NT2/D1 (cell line): ENCODE data around the gene TSPAN16.
"Not testable (repeated sequence)": the region's sequence is repeated elsewhere in the genome, so short reads cannot be mapped to it uniquely, and the experiment has no call there.

Experiments used
- DNase-seq: peaks from one replicate; pipeline ENCODE4 v3.0.0-alpha.2; 2011; ENCODE audit warnings: low read depth, low spot score
- H3K27me3 ChIP-seq: 2 replicates; pipeline ENCODE4 v1.6.0; 2011; ENCODE audit warnings: mild to moderate bottlenecking; ENCODE audit not compliant: insufficient read length, insufficient read depth
- H3K36me3 ChIP-seq: 2 replicates; pipeline ENCODE4 v1.6.1; 2011; ENCODE audit warnings: mild to moderate bottlenecking, low read length, mixed read lengths; ENCODE audit not compliant: insufficient read depth, insufficient read length
- H3K4me1 ChIP-seq: 2 replicates; pipeline ENCODE4 v1.5.1; 2011; ENCODE audit not compliant: insufficient read depth, insufficient read length
- H3K4me3 ChIP-seq: 2 replicates; pipeline ENCODE4 v1.5.1; 2011; ENCODE audit warnings: low read depth; ENCODE audit not compliant: insufficient read length
- H3K9ac ChIP-seq: 2 replicates; pipeline ENCODE4 v1.6.0; 2011; ENCODE audit warnings: low read depth; ENCODE audit not compliant: insufficient read length
- H3K9me3 ChIP-seq: 2 replicates; pipeline ENCODE4 v1.5.1; 2011; ENCODE audit warnings: mild to moderate bottlenecking, low read length; ENCODE audit not compliant: insufficient read depth
- SUZ12 ChIP-seq: IDR thresholded peaks from 2 replicates; pipeline ENCODE4 v1.6.1; 2011; ENCODE audit not compliant: insufficient read length, insufficient read depth; ENCODE audit errors: extremely low read depth
- YY1 ChIP-seq: IDR thresholded peaks from 2 replicates; pipeline ENCODE4 v1.6.1; 2011; ENCODE audit not compliant: insufficient read length, insufficient read depth
- ZNF274 ChIP-seq: IDR thresholded peaks from 2 replicates; pipeline ENCODE4 v1.6.1; 2011; ENCODE audit warnings: mild to moderate bottlenecking, low read depth, low read length

TSPAN16 gene

DNA sequence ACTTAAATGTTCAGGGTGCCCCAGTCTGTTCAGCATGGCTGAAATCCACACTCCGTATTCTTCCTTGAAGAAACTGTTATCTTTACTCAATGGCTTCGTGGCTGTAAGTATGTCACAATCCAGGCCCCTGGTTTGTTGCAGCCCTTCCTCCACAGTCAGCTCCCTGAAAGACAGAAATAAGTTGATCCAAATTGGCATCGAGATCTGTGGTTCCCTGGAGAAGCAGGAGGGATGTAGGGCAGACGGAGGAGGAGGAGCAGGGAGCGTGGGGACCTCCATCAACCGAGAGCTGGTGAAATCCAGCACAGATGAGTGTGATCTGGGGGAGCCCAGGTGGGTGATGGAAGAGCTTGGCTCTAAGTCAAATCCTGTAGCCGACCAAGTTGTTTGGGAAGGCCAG, 304 bp downstream of the TSPAN16 start:
- Histone ChIP-seq H3K4me3 (no peak overlapping the region), H3K4me1 (peaks cover 7% of the 10 kb centered on the region), H3K9me3 (no peaks in the 10 kb centered on the region), H3K27me3 (peaks cover 5% of the 10 kb centered on the region), H3K9ac (no peak overlapping the region), H3K36me3 (no peaks in the 10 kb centered on the region)
- no peak for DNase-seq
- TF ChIP-seq ZNF274 (no peak), YY1 (no peak), SUZ12 (no peak)

DNA sequence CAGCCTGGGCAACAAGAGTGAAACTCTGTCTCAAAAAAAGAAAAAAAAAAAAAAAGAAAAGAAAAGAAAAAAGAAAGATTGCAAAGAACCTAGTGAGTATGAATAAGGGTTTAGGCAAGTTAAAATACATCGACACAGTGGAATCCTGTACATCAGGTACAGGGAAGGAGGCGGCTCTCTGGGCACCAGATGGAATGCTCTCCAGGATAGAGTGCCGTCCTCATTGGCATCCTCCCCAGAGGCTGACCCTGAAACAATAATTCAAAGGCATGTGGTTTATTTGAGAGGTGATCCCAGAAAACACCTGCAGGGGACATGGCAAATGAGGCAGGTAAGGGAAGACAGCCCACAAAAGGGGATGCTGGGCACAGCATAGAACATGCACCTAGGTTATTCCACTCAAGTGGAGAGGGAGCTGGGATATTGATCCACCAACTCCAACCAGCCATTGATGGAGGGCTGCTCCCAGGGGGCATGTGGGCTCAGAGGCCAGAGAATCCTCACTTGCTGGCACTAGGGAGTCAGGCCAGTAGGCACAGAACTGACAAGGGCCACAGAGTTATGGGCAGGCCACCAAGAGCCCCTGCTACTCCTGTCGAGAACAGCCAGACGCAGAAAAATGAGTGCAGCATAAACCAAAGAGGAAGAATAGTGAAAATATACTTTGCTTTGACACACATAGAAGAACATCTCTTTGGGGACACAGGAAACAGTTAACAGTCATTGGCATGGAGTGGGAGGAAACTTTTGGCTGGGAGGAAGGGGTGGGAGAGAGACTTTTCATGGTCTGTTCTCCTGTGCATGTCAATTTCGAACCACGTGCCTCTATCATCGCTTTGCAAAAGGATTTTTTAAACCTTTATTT, 4.2 kb downstream of the TSPAN16 start:
- Histone ChIP-seq H3K4me3 (no peak overlapping the region), H3K4me1 (peaks cover 10% of the 10 kb centered on the region), H3K36me3 (no peaks in the 10 kb centered on the region), H3K27me3 (peaks cover 5% of the 10 kb centered on the region), H3K9ac (no peak overlapping the region), H3K9me3 (no peaks in the 10 kb centered on the region)
- no peak for DNase-seq
- TF ChIP-seq ZNF274 (no peak), SUZ12 (no peak), YY1 (no peak)

- H3K9me3 ChIP-seq, result no peaks in the 10 kb centered on the region
- H3K4me3 ChIP-seq, result no peak overlapping the region
- H3K9ac ChIP-seq, result no peak overlapping the region
- no peak for TF ChIP-seq YY1
- TF ChIP-seq SUZ12, result no peak
- TF ChIP-seq ZNF274, result no peak
- peaks cover 10% of the 10 kb centered on the region for H3K4me1 ChIP-seq
- H3K27me3 ChIP-seq, result peaks cover 5% of the 10 kb centered on the region
- H3K36me3 ChIP-seq, result no peaks in the 10 kb centered on the region
- no peak for DNase-seq
Measured at GRCh38 chr19:11300811-11301120, 4.8 kb downstream of the TSPAN16 start.

DNA sequence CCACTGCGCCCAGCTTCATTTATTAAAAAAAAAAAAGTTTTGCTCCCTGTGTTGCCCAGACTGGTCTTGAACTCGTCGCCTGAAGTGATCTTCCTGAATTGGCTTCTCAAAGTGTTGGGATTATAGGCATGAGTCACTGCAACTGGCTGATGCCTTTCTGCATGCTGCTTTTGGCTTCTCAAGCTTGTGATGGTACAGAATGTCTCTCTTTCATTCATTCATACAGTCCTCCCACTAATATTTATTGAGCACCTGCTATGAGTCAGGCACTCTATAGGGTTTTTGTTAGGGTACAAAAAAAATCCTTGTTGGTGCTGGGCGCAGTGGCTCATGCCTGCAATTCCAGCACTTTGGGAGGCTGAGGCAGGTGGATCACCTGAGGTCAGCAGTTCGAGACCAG, 9.0 kb downstream of the TSPAN16 start:
- no peak for TF ChIP-seq ZNF274
- no peak for TF ChIP-seq YY1
- TF ChIP-seq SUZ12, result no peak
- H3K9ac ChIP-seq, result no peak overlapping the region
- peaks cover 3% of the 10 kb centered on the region for H3K4me1 ChIP-seq
- no peak for DNase-seq
- no peaks in the 10 kb centered on the region for H3K9me3 ChIP-seq
- H3K36me3 ChIP-seq, result no peaks in the 10 kb centered on the region
- H3K27me3 ChIP-seq, result peaks cover 5% of the 10 kb centered on the region
- no peak overlapping the region for H3K4me3 ChIP-seq

- TF ChIP-seq SUZ12 (no peak), ZNF274 (no peak), YY1 (no peak)
- H3K9ac ChIP-seq, result no peak overlapping the region
- no peaks in the 10 kb centered on the region for H3K9me3 ChIP-seq
- H3K4me3 ChIP-seq, result no peak overlapping the region
- peaks cover 3% of the 10 kb centered on the region for H3K4me1 ChIP-seq
- H3K27me3 ChIP-seq, result no peaks in the 10 kb centered on the region
- no peaks in the 10 kb centered on the region for H3K36me3 ChIP-seq
- no peak for DNase-seq
Measured at GRCh38 chr19:11306337-11306736, 10.4 kb downstream of the TSPAN16 start.

DNA sequence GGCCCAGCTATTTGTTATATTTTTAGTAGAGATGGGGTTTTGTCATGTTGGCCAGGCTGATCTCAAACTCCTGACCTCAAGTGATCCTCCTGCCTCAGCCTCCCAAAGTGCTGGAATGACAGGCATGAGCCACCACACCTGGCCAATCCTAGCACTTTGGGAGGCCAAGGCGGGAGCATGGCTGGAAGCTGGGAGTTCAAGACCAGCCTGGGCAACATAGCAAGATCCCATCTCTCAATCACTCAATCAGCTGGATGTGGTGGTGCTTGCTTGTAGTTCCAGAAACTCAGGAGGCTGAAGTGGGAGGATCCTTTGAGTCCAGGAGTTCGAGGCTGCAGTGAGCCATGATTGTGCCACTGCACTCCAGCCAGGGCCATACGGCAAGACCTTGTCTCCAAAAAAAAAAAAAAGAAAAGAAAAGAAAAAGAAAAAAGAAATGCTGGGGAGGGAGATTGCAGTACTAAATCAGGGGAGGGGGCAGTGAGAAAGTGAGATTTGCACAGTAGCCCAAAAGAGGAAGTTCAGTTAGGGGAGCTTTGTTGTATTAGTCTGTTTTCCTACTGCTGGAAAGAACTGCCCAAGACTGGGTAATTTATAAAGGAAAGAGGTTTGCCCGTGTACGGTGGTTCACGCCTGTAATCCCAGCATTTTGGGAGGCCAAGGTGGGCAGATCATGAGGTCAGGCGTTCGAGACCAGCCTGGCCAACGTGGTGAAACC, 24.5 kb downstream of the TSPAN16 start:
- H3K27me3 ChIP-seq, H3K9ac ChIP-seq, H3K36me3 ChIP-seq, H3K9me3 ChIP-seq, H3K4me3 ChIP-seq, DNase-seq: not testable (repeated sequence)
- H3K4me1 ChIP-seq, result peaks cover 11% of the 10 kb centered on the region

- Histone ChIP-seq H3K4me1 (peaks cover 11% of the 10 kb centered on the region), H3K9ac (no peak overlapping the region)
- DNase-seq, result no peak
Measured at GRCh38 chr19:11321191-11322126, 25.5 kb downstream of the TSPAN16 start.

More at GRCh38 chr19:11321191-11322126, 25.5 kb downstream of the TSPAN16 start:
- Histone ChIP-seq H3K9me3 (no peaks in the 10 kb centered on the region), H3K27me3 (no peaks in the 10 kb centered on the region), H3K4me3 (no peak overlapping the region), H3K36me3 (peaks cover 4% of the 10 kb centered on the region)
- TF ChIP-seq SUZ12, result no peak
- TF ChIP-seq YY1, result no peak
- TF ChIP-seq ZNF274, result no peak
